Tibial nerve (tissue), 4 donors: ENCODE measurements around the gene BRME1. TPM values are rescaled to one million over a fixed set of nuclear protein-coding genes. Genes with fewer than 3 reads are reported as not detected.

ENCODE experiments used
- DNase-seq, 2 donors: peaks; one replicate each; pipeline ENCODE4 v3.0.0-alpha.2; 2019; ENCODE audit warnings: low spot score in 2 of 2
- H3K27ac ChIP-seq, 4 donors: fragments of 200-600 bp; sonication (generic) in 3 of 4; one replicate each; pipeline ENCODE4 v1.5.1; 2017 to 2019; ENCODE audit warnings: mild to moderate bottlenecking in 1 of 4
- H3K27me3 ChIP-seq, 2 donors: fragments of 200-600 bp; sonication (generic) in 1 of 2; one replicate each; pipeline versions ENCODE4 v1.5.1 to v1.6.0; 2017 to 2019
- H3K36me3 ChIP-seq, 3 donors: fragments of 200-600 bp; sonication (generic); one replicate each; pipeline ENCODE4 v1.5.1; 2018 to 2019
- H3K4me1 ChIP-seq, 4 donors: fragments of 200-600 bp; sonication (generic) in 3 of 4; one replicate each; pipeline ENCODE4 v1.5.1; 2017 to 2019
- H3K4me3 ChIP-seq, 4 donors: fragments of 200-600 bp; sonication (generic) in 3 of 4; one replicate each; pipeline ENCODE4 v1.5.1; 2017 to 2019; ENCODE audit warnings: mild to moderate bottlenecking in 1 of 4, moderate library complexity in 1 of 4
- H3K9me3 ChIP-seq, 4 donors: fragments of 200-600 bp; sonication (generic) in 3 of 4; one replicate each; pipeline ENCODE4 v1.5.1; 2017 to 2019
- EP300 ChIP-seq, 2 donors: sonication (generic); formaldehyde crosslinking; IDR thresholded peaks; one replicate each; pipeline ENCODE4 v1.6.1; 2017; ENCODE audit warnings: antibody characterized with exemption in 2 of 2, mild to moderate bottlenecking in 1 of 2
- POLR2A ChIP-seq, 2 donors: fragments of 450-650 bp; IDR thresholded peaks; one replicate each; pipeline ENCODE4 v1.6.1; 2017; ENCODE audit warnings: antibody characterized with exemption in 2 of 2, mild to moderate bottlenecking in 2 of 2, moderate library complexity in 2 of 2
- WGBS, 2 donors: methylation state at CpG; one replicate each; pipeline ENCODE4 v1.1.5; 2018; 5-methylcytosine and 5-hydroxymethylcytosine counted together
- total RNA-seq, 4 donors: library from RNA; depleted of rRNA; stranded (reverse); fragments of >200 nt; gene quantifications; one replicate each; pipeline ENCODE4 v1.1.0, GENCODE V29; 2016
- TF ChIP-seq, protein P1 (sequence below), 5 experiments: fragments of 200-600 bp in 3 of 5; fragments of 450-650 bp in 2 of 5; sonication (generic) in 3 of 5; IDR thresholded peaks; one replicate each; pipeline ENCODE4 v1.5.1; 2016 to 2019; ENCODE audit warnings: antibody characterized with exemption in 5 of 5, mild to moderate bottlenecking in 3 of 5, moderate library complexity in 2 of 5

BRME1 gene
- total RNA-seq, 4 donors from 2014 or later = 1.5 to 3.3 (median 3.0) TPM; not detected in 1

DNA sequence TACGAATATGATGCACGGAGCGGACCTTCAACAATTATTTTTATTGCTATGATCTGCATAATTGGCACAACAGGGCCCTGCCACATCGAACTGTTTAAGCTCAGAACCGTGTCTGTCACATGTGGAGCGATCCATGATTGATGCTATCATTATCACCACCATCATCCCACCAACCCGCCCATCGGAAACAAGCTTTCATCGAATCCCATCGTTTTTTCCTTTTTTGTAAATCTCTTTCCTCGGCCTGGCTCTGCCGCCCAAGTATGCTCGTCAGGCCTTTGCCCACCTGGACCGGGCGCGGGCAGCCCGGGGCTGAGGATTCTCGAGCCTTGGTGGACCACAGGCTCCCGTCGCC is 45.9 kb upstream of the BRME1 start:
- H3K9me3 ChIP-seq = no peaks in the 10 kb centered on the region
- H3K27ac ChIP-seq = peak overlapping the region in 2 of 4 donors; percentile 46 to 93
- no peak for TF ChIP-seq EP300 (IDR thresholded peaks at IDR 0.05)
- TF ChIP-seq, protein P1, sequence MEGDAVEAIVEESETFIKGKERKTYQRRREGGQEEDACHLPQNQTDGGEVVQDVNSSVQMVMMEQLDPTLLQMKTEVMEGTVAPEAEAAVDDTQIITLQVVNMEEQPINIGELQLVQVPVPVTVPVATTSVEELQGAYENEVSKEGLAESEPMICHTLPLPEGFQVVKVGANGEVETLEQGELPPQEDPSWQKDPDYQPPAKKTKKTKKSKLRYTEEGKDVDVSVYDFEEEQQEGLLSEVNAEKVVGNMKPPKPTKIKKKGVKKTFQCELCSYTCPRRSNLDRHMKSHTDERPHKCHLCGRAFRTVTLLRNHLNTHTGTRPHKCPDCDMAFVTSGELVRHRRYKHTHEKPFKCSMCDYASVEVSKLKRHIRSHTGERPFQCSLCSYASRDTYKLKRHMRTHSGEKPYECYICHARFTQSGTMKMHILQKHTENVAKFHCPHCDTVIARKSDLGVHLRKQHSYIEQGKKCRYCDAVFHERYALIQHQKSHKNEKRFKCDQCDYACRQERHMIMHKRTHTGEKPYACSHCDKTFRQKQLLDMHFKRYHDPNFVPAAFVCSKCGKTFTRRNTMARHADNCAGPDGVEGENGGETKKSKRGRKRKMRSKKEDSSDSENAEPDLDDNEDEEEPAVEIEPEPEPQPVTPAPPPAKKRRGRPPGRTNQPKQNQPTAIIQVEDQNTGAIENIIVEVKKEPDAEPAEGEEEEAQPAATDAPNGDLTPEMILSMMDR (IDR thresholded peaks at IDR 0.05) = no peak
- TF ChIP-seq POLR2A (IDR thresholded peaks at IDR 0.05) = no peak
- peaks cover 1 to 29% (median 9%) of the 10 kb centered on the region in 3 donors for H3K36me3 ChIP-seq
- peaks cover 0 to 24% (median 12%) of the 10 kb centered on the region in 4 donors for H3K4me1 ChIP-seq
- H3K4me3 ChIP-seq = peak overlapping the region; percentile 24 to 96 (median 73)
- H3K27me3 ChIP-seq = no peaks in the 10 kb centered on the region
- no peak for DNase-seq
- 9 to 11% methylated on average over 20 of the region's 20 CpGs for WGBS, 2 donors

DNA sequence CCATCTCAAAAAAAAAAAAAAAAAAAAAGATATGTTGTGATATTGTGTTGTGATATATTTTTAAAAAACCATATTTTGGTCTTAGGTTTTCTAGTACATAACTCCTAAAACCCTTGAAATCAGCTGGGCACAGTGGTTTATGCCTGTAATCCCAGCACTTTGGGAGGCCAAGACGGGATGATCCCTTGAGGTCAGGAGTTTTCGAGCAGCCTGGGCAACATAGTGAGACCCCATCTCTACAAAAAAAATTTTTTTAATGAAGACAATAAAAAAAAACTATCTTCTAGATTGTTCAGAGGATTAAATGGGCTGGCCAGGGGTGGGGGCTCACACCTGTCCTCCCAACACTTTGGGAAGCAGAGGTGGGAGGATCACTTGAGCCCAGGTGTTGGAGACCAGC is 45.1 kb upstream of the BRME1 start:
- H3K36me3 ChIP-seq = peaks cover 0 to 21% (median 3%) of the 10 kb centered on the region in 3 donors
- no peak overlapping the region for H3K27ac ChIP-seq
- TF ChIP-seq EP300 (IDR thresholded peaks at IDR 0.05) (no peak), POLR2A (IDR thresholded peaks at IDR 0.05) (no peak)
- TF ChIP-seq, protein P1 (IDR thresholded peaks at IDR 0.05) = no peak
- H3K9me3 ChIP-seq = no peaks in the 10 kb centered on the region
- H3K4me1 ChIP-seq = peaks cover 0 to 24% (median 12%) of the 10 kb centered on the region in 4 donors
- WGBS, 2 donors = 79 to 91% methylated on average over 2 of the region's 2 CpGs
- H3K27me3 ChIP-seq = no peaks in the 10 kb centered on the region
- no peak overlapping the region for H3K4me3 ChIP-seq
- DNase-seq = no peak

DNA sequence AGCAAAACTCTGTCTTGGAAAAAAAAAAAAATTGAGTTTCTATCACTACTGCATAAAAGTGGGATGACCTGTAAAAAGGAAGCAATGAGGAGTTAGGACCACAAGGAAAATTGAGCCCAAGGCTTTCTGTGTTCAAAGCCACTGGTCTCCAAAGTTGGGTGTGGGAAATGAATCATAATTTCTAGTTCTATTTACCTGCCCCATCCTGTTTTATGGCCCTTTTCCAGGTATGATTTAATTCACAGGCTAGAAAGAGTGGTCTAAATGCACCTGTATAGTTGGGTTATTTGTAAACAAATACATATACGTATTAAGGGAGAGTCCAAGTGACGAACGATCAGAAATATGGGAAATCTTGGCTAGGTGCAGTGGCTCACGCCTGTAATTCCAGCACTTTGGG is 40.5 kb upstream of the BRME1 start:
- Histone ChIP-seq H3K36me3 (no peaks in the 10 kb centered on the region), H3K27ac (no peak overlapping the region), H3K27me3 (no peaks in the 10 kb centered on the region), H3K4me1 (no peaks in the 10 kb centered on the region), H3K9me3 (no peaks in the 10 kb centered on the region), H3K4me3 (no peak overlapping the region)
- TF ChIP-seq EP300 (IDR thresholded peaks at IDR 0.05) (no peak), POLR2A (IDR thresholded peaks at IDR 0.05) (no peak)
- TF ChIP-seq, protein P1 (IDR thresholded peaks at IDR 0.05) = no peak
- no peak for DNase-seq
- WGBS, 2 donors = 90 to 92% methylated on average over 4 of the region's 4 CpGs

DNA sequence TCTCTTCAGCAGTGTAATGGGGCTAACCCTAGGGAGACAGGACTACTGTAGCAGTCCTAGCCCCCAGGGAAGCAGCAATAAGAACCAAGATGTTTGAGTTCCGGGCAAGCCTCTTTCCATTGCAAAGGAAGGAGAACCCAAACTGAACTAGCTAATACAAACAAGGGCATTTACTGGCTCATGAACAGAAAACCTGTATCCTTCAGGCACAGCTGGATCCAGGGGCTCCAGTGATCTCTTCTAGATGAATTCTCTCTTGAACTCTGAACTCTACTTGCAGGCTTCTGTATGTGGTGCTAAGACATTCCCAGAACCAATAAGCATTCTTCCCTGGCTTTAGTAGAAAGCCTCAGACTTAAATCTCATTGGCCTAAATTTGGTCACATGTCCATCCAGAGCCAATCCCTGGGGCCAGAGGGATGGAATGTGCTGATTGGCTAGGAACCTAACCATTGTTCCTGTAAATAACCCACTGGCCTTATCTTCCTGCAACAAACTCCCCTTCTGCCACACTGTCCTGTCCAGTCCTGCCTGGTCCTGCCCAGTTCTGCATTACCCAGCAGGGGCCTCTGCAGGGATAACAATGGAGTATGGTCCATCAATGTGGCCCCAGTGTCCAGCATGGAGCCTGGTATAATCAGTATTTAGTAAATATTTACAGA is 36.2 kb upstream of the BRME1 start:
- TF ChIP-seq, protein P1 (IDR thresholded peaks at IDR 0.05) = no peak
- TF ChIP-seq EP300 (IDR thresholded peaks at IDR 0.05) (no peak), POLR2A (IDR thresholded peaks at IDR 0.05) (no peak)
- Histone ChIP-seq H3K36me3 (no peaks in the 10 kb centered on the region), H3K4me1 (peaks cover 0 to 15% (median 5%) of the 10 kb centered on the region in 4 donors), H3K27ac (no peak overlapping the region), H3K27me3 (peaks cover 0 to 11% of the 10 kb centered on the region in 2 donors), H3K9me3 (no peaks in the 10 kb centered on the region), H3K4me3 (no peak overlapping the region)
- 88 to 100% methylated on average over 1 of the region's 1 CpG for WGBS, 2 donors
- no peak for DNase-seq

DNA sequence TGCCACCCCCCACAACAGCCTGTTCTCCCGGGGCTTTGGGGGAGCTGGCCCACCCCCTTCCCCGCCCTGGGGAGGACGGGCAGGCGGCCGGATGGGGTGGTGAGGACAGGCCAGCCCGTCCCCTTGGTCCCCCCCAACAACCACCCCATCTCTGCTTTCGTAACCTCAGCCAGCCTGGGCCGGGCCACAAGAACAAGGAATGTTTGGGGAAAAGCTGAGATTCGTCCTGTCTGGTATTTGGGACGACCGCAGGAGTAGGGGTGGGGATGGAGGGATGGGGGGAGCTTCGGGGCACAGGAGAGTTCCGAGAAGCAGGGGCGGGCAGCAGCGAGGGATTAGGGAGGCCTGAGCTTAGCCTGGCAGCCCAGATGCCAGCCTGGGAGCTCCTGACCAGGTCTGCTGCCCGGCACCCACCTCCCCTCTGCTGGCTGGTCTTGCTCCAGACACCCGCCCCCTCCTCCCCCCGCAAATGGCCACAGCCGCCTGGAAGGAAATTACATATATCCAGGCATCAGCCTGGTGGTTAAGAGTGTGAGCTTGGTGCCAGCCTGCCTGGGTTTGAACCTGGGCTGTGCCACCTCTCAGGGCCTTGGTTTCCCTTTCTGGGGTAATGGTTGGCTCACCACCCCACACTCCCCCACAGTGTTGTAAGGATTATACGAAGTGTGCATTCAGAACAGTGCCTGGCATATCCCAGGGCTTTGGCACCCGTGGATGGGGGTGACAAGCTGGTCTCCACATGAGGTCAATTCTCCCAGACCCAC is 32.6 kb upstream of the BRME1 start, which contains the start of gene PODNL1:
PODNL1 (minus strand) TSS at position 117 of the 764 bp plus-strand sequence. CDS start 236 bp downstream, outside the sequence.
- peaks cover 0 to 15% (median 5%) of the 10 kb centered on the region in 4 donors for H3K4me1 ChIP-seq
- H3K27ac ChIP-seq = peak within 1 kb of the TSS in 1 of 4 donors; percentile 44
- H3K36me3 ChIP-seq = no peaks in the 10 kb centered on the region
- H3K4me3 ChIP-seq = peak within 1 kb of the TSS; percentile 9 to 49 (median 26)
- no peaks in the 10 kb centered on the region for H3K9me3 ChIP-seq
- peaks cover 0 to 30% of the 10 kb centered on the region in 2 donors for H3K27me3 ChIP-seq
- DNase-seq = peak; percentile 58 to 69
- TF ChIP-seq POLR2A (IDR thresholded peaks at IDR 0.05) (no peak), EP300 (IDR thresholded peaks at IDR 0.05) (no peak)
- TF ChIP-seq, protein P1 (IDR thresholded peaks at IDR 0.05) = no peak
- 14 to 26% methylated on average over 20 of the region's 21 CpGs for WGBS, 2 donors
